DND-41 (cell line): ENCODE measurements around the gene PLSCR4.
A peak's percentile ranks its signal among the peaks of the same experiment; 100 is the strongest.

Experiments
- EZH2 ChIP-seq: IDR thresholded peaks from 3 replicates; pipeline ENCODE4 v1.6.1; 2012; ENCODE audit warnings: borderline replicate concordance, low read depth, mild to moderate bottlenecking, moderate library complexity, low read length, inconsistent platforms; ENCODE audit not compliant: severe bottlenecking
- TF ChIP-seq, protein P1 (sequence below): IDR thresholded peaks from 2 replicates; pipeline ENCODE4 v1.5.1; 2012; ENCODE audit warnings: borderline replicate concordance, low read length, moderate library complexity, mild to moderate bottlenecking; ENCODE audit not compliant: poor library complexity, severe bottlenecking; ENCODE audit errors: extremely low read depth

DNA sequence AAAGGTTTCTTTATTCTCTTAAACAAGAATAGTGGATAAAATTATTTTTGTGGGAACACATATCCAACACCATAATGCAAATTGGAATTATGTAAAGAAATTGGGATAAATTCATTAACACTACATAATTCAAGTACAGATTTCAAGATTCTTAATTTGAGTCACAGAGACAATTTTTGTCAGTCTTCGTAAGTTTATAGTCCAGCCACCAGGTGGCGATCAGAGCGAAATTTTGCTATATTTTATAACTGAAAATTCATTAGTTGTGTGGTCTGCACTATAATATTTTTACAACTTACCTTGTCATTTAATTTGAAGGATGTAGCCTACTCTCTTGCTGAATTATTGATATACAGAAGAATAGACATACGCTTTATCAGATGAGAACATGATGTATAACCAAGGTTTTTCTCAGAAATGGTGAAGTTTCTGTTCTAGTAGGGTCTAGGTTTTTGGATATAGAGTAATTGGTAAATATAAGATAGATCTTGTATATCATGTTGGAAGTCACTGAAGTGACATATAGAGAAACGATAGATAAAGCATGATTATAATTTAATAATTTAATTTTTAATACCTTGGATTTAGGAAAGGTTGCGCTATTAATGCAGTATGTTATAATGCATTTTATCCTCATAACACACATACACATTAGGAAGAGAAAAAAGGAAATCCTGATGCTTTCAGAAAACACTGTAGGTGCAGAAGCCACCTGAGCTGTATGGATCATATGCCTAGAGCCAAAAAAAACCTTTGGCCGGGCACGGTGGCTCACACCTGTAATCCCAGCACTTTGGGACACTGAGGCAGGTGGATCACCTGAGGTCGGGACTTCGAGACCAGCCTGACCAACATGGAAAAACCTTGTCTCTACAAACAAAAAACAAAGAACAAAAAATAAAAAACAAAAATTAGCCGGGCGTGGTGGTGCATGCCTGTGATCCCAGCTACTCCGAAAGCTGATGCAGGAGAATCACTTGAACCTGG lies 31.7 kb downstream of the PLSCR4 start:
- TF ChIP-seq, protein P1, sequence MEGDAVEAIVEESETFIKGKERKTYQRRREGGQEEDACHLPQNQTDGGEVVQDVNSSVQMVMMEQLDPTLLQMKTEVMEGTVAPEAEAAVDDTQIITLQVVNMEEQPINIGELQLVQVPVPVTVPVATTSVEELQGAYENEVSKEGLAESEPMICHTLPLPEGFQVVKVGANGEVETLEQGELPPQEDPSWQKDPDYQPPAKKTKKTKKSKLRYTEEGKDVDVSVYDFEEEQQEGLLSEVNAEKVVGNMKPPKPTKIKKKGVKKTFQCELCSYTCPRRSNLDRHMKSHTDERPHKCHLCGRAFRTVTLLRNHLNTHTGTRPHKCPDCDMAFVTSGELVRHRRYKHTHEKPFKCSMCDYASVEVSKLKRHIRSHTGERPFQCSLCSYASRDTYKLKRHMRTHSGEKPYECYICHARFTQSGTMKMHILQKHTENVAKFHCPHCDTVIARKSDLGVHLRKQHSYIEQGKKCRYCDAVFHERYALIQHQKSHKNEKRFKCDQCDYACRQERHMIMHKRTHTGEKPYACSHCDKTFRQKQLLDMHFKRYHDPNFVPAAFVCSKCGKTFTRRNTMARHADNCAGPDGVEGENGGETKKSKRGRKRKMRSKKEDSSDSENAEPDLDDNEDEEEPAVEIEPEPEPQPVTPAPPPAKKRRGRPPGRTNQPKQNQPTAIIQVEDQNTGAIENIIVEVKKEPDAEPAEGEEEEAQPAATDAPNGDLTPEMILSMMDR, result peak; percentile 67
- no peak for TF ChIP-seq EZH2
